HepG2 (cell line): ENCODE results near the gene CCDC197. TPM values are rescaled to one million over a fixed set of nuclear protein-coding genes. Genes with fewer than 3 reads are reported as not detected.

Source experiments
- ARNT ChIP-seq: fragments of 450-650 bp; IDR thresholded peaks from 2 replicates; pipeline ENCODE4 v1.6.1; 2017
- BRCA1 ChIP-seq: sonication (generic); formaldehyde crosslinking; IDR thresholded peaks from 2 replicates; pipeline ENCODE4 v1.4.0; 2020; ENCODE audit warnings: missing genetic modification reagents
- SETDB1 ChIP-seq: sonication (generic); formaldehyde crosslinking; IDR thresholded peaks from 2 replicates; pipeline ENCODE4 v1.5.1; 2020; ENCODE audit warnings: missing genetic modification reagents, mild to moderate bottlenecking, borderline replicate concordance
- SP140L ChIP-seq: sonication (generic); formaldehyde crosslinking; IDR thresholded peaks from 2 replicates; pipeline ENCODE4 v1.4.0; 2020; ENCODE audit warnings: missing genetic modification reagents, borderline replicate concordance
- ZC3H4 ChIP-seq: sonication (generic); formaldehyde crosslinking; IDR thresholded peaks from 2 replicates; pipeline ENCODE4 v1.4.0; 2020; ENCODE audit warnings: missing genetic modification reagents, borderline replicate concordance
- ZFP82 ChIP-seq: sonication (generic); formaldehyde crosslinking; IDR thresholded peaks from 2 replicates; pipeline ENCODE4 v1.5.1; 2020; ENCODE audit warnings: mild to moderate bottlenecking, missing genetic modification reagents, borderline replicate concordance
- ZMAT5 ChIP-seq: sonication (generic); formaldehyde crosslinking; IDR thresholded peaks from 2 replicates; pipeline ENCODE4 v1.5.0; 2020; ENCODE audit warnings: mild to moderate bottlenecking, low read depth, missing genetic modification reagents, borderline replicate concordance
- ZNF18 ChIP-seq: sonication (generic); formaldehyde crosslinking; IDR thresholded peaks from 2 replicates; pipeline ENCODE4 v1.8.0; 2022; ENCODE audit warnings: mild to moderate bottlenecking, missing genetic modification reagents; ENCODE audit not compliant: insufficient replicate concordance
- ZNF274 ChIP-seq: sonication (generic); formaldehyde crosslinking; IDR thresholded peaks from 2 replicates; pipeline ENCODE4 v1.5.1; 2020; ENCODE audit warnings: mild to moderate bottlenecking, missing genetic modification reagents
- ZSCAN29 ChIP-seq: sonication (generic); formaldehyde crosslinking; conservative IDR thresholded peaks from 2 replicates; pipeline ENCODE4 v1.4.0; 2020; ENCODE audit warnings: mild to moderate bottlenecking, missing genetic modification reagents
- polyA plus RNA-seq, 8 experiments: library from polyadenylated mRNA; depleted of rRNA in 3 of 8; stranded (reverse) in 7 of 8; unstranded in 1 of 8; fragments of >200 nt; fragmentation: Illumina TruSeq in 4 of 8; extraction: Trizol in 4 of 8; gene quantifications; 2 replicates each; pipeline versions ENCODE4 v1.2.1 to v1.2.3, GENCODE V29; 2011 to 2016; ENCODE audit warnings: low read depth in 4 of 8, missing spikeins in 1 of 8, mixed read lengths in 1 of 8; ENCODE audit not compliant: insufficient read depth in 1 of 8
- total RNA-seq, 5 experiments: library from RNA; depleted of rRNA; stranded (reverse); fragments of >200 nt; fragmentation: Illumina TruSeq; extraction: Trizol; gene quantifications; 2 replicates each; pipeline ENCODE4 v1.2.3, GENCODE V29; 2016; ENCODE audit warnings: low read depth in 1 of 5
- TF ChIP-seq, protein P1 (sequence below): sonication (generic); formaldehyde crosslinking; IDR thresholded peaks from 2 replicates; pipeline ENCODE4 v1.9.0; 2021; ENCODE audit warnings: missing genetic modification reagents, borderline replicate concordance
- TF ChIP-seq, protein P2 (sequence below): sonication (generic); formaldehyde crosslinking; IDR thresholded peaks from 2 replicates; pipeline ENCODE4 v1.4.0; 2020; ENCODE audit warnings: missing genetic modification reagents

The CCDC197 gene
- total and polyA plus RNA-seq, 2 of the 13 experiments (the other 11 are each of a cell fraction or from before 2014, with no cell fraction given) = 0.11 to 0.13 TPM

GRCh38 chr14:93959239-93960107 is 37.6 kb upstream of the CCDC197 start (continued):
- TF ChIP-seq ZMAT5 (CRISPR knock-in tag) (no peak), ZSCAN29 (0 out of 2 replicates have a peak, but pooled peaks have one; percentile 79), ZC3H4 (no peak; the same call in 1 of the 2 replicates), ZNF274 (CRISPR knock-in tag) (peak; percentile 70; the same call in 1 of the 2 replicates), ZFP82 (CRISPR knock-in tag) (peak; percentile 78; the same call in 1 of the 2 replicates), SETDB1 (CRISPR knock-in tag) (no peak), ARNT (no peak), BRCA1 (CRISPR knock-in tag) (no peak; the same call in 1 of the 2 replicates), SP140L (CRISPR knock-in tag) (0 out of 2 replicates have a peak, but pooled peaks have one; percentile 76), ZNF18 (CRISPR knock-in tag) (peak; percentile 83)
- TF ChIP-seq, protein P1, sequence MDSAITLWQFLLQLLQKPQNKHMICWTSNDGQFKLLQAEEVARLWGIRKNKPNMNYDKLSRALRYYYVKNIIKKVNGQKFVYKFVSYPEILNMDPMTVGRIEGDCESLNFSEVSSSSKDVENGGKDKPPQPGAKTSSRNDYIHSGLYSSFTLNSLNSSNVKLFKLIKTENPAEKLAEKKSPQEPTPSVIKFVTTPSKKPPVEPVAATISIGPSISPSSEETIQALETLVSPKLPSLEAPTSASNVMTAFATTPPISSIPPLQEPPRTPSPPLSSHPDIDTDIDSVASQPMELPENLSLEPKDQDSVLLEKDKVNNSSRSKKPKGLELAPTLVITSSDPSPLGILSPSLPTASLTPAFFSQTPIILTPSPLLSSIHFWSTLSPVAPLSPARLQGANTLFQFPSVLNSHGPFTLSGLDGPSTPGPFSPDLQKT (CRISPR knock-in tag) = no peak
- TF ChIP-seq, protein P2, sequence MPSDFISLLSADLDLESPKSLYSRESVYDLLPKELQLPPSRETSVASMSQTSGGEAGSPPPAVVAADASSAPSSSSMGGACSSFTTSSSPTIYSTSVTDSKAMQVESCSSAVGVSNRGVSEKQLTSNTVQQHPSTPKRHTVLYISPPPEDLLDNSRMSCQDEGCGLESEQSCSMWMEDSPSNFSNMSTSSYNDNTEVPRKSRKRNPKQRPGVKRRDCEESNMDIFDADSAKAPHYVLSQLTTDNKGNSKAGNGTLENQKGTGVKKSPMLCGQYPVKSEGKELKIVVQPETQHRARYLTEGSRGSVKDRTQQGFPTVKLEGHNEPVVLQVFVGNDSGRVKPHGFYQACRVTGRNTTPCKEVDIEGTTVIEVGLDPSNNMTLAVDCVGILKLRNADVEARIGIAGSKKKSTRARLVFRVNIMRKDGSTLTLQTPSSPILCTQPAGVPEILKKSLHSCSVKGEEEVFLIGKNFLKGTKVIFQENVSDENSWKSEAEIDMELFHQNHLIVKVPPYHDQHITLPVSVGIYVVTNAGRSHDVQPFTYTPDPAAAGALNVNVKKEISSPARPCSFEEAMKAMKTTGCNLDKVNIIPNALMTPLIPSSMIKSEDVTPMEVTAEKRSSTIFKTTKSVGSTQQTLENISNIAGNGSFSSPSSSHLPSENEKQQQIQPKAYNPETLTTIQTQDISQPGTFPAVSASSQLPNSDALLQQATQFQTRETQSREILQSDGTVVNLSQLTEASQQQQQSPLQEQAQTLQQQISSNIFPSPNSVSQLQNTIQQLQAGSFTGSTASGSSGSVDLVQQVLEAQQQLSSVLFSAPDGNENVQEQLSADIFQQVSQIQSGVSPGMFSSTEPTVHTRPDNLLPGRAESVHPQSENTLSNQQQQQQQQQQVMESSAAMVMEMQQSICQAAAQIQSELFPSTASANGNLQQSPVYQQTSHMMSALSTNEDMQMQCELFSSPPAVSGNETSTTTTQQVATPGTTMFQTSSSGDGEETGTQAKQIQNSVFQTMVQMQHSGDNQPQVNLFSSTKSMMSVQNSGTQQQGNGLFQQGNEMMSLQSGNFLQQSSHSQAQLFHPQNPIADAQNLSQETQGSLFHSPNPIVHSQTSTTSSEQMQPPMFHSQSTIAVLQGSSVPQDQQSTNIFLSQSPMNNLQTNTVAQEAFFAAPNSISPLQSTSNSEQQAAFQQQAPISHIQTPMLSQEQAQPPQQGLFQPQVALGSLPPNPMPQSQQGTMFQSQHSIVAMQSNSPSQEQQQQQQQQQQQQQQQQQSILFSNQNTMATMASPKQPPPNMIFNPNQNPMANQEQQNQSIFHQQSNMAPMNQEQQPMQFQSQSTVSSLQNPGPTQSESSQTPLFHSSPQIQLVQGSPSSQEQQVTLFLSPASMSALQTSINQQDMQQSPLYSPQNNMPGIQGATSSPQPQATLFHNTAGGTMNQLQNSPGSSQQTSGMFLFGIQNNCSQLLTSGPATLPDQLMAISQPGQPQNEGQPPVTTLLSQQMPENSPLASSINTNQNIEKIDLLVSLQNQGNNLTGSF (CRISPR knock-in tag) = 0 out of 2 replicates have a peak, but pooled peaks have one; percentile 59
